Ascending aorta (tissue), 2 donors: ENCODE results near the gene CRB2. TPM values are rescaled to one million over a fixed set of nuclear protein-coding genes. Genes with fewer than 3 reads are reported as not detected.

Source experiments
- DNase-seq, 2 donors: peaks; one replicate each; pipeline ENCODE4 v3.0.0-alpha.2; 2019; ENCODE audit warnings: low spot score in 2 of 2
- H3K27ac ChIP-seq, 2 donors: fragments of 200-600 bp; sonication (generic); one replicate each; pipeline ENCODE4 v1.5.1; 2016 to 2017; ENCODE audit warnings: mild to moderate bottlenecking in 1 of 2
- H3K27me3 ChIP-seq: fragments of 200-600 bp; sonication (generic); one replicate; pipeline ENCODE4 v1.5.1; 2017
- H3K36me3 ChIP-seq, 2 donors: fragments of 200-600 bp; sonication (generic); one replicate each; pipeline ENCODE4 v1.5.1; 2016
- H3K4me1 ChIP-seq, 2 donors: fragments of 200-600 bp; sonication (generic); one replicate each; pipeline ENCODE4 v1.5.1; 2016 to 2017; ENCODE audit warnings: mild to moderate bottlenecking in 1 of 2
- H3K4me3 ChIP-seq, 2 donors: fragments of 200-600 bp; sonication (generic); one replicate each; pipeline ENCODE4 v1.5.1; 2016 to 2017; ENCODE audit warnings: mild to moderate bottlenecking in 1 of 2
- H3K9me3 ChIP-seq, 2 donors: fragments of 200-600 bp; sonication (generic); one replicate each; pipeline ENCODE4 v1.5.1; 2016
- CTCF ChIP-seq, 3 experiments: fragments of 200-600 bp in 2 of 3; fragments of 450-650 bp in 1 of 3; sonication (generic) in 2 of 3; IDR thresholded peaks; one replicate each; pipeline ENCODE4 v1.5.1; 2016 to 2019; ENCODE audit warnings: antibody characterized with exemption in 3 of 3, mild to moderate bottlenecking in 1 of 3, moderate library complexity in 1 of 3
- intact Hi-C: fragments of 100-400 bp; cut with DNase I; formaldehyde crosslinking; loops from one replicate; pipeline ENCODE4 v1.15.1; 2023
- total RNA-seq: library from RNA; depleted of rRNA; stranded (reverse); fragments of >200 nt; gene quantifications from one replicate; pipeline ENCODE4 v1.1.0, GENCODE V29; 2016

Gene CRB2
- total RNA-seq, 1 donor from 2014 or later: not detected

- Histone ChIP-seq H3K4me1 (no peaks in the 10 kb centered on the region), H3K9me3 (no peaks in the 10 kb centered on the region), H3K36me3 (no peaks in the 10 kb centered on the region), H3K27me3 (no peaks in the 10 kb centered on the region), H3K4me3 (no peak overlapping the region), H3K27ac (no peak overlapping the region)
- intact Hi-C loops: no loop called here
- DNase-seq: no peak
- no peak for TF ChIP-seq CTCF (IDR thresholded peaks at IDR 0.05)
Observed at GRCh38 chr9:123365881-123366528, 10.0 kb downstream of the CRB2 start.

- no peak for TF ChIP-seq CTCF (IDR thresholded peaks at IDR 0.05)
- no peaks in the 10 kb centered on the region for H3K36me3 ChIP-seq
- no peak for DNase-seq
- intact Hi-C loops: no loop called here
- no peak overlapping the region for H3K4me3 ChIP-seq
- no peaks in the 10 kb centered on the region for H3K4me1 ChIP-seq
- no peaks in the 10 kb centered on the region for H3K9me3 ChIP-seq
- H3K27ac ChIP-seq: no peak overlapping the region
- no peaks in the 10 kb centered on the region for H3K27me3 ChIP-seq
Observed at GRCh38 chr9:123368023-123368422, 12.0 kb downstream of the CRB2 start.

- intact Hi-C loops: no loop called here
- DNase-seq: no peak
Observed at GRCh38 chr9:123368536-123369153, 12.6 kb downstream of the CRB2 start.

GRCh38 chr9:123369296-123369695 lies 13.3 kb downstream of the CRB2 start:
- no peak overlapping the region for H3K4me3 ChIP-seq
- intact Hi-C loops: no loop called here
- no peaks in the 10 kb centered on the region for H3K9me3 ChIP-seq
- H3K4me1 ChIP-seq: no peaks in the 10 kb centered on the region
- no peaks in the 10 kb centered on the region for H3K36me3 ChIP-seq
- no peak for TF ChIP-seq CTCF (IDR thresholded peaks at IDR 0.05)
- DNase-seq: no peak
- H3K27me3 ChIP-seq: no peaks in the 10 kb centered on the region
- H3K27ac ChIP-seq: no peak overlapping the region

More at GRCh38 chr9:123368536-123369153, 12.6 kb downstream of the CRB2 start:
- Histone ChIP-seq H3K27ac (no peak overlapping the region), H3K36me3 (no peaks in the 10 kb centered on the region), H3K4me3 (no peak overlapping the region), H3K4me1 (no peaks in the 10 kb centered on the region), H3K9me3 (no peaks in the 10 kb centered on the region), H3K27me3 (no peaks in the 10 kb centered on the region)
- no peak for TF ChIP-seq CTCF (IDR thresholded peaks at IDR 0.05)

GRCh38 chr9:123370108-123370507 lies 14.1 kb downstream of the CRB2 start:
- Histone ChIP-seq H3K27ac (no peak overlapping the region), H3K4me3 (no peak overlapping the region), H3K4me1 (no peaks in the 10 kb centered on the region), H3K27me3 (no peaks in the 10 kb centered on the region), H3K9me3 (no peaks in the 10 kb centered on the region), H3K36me3 (no peaks in the 10 kb centered on the region)
- no peak for TF ChIP-seq CTCF (IDR thresholded peaks at IDR 0.05)
- intact Hi-C loops: no loop called here
- no peak for DNase-seq
